ENCODE measurements around the gene SENP1.

SENP1 gene

DNA sequence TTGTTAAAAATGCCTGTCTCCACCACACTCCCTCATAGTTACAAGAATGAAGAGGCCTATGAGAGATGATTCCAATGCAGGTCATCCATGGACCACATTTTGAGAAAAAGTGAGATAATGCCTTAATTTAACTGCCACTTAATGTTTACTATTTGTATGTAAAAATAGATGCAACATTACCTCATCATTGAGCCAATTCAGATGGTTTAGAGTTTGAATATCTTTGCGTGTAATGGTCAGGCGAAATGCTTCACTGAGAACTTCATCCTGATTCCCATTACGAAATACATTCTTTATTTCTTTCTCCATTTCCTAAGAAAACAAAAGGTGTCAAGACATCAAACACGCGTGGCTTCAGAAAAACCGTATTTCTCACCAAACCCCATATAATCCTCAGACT is 42.3 kb downstream of the SENP1 start:
- DNase-seq = no peak

- no peak for DNase-seq
Measured at GRCh38 chr12:48061938-48062719, 43.8 kb downstream of the SENP1 start.

GRCh38 chr12:48060474-48060873 is 45.4 kb downstream of the SENP1 start:
- DNase-seq = no peak

- DNase-seq = no peak
Measured at GRCh38 chr12:48058771-48059170, 47.1 kb downstream of the SENP1 start.

DNA sequence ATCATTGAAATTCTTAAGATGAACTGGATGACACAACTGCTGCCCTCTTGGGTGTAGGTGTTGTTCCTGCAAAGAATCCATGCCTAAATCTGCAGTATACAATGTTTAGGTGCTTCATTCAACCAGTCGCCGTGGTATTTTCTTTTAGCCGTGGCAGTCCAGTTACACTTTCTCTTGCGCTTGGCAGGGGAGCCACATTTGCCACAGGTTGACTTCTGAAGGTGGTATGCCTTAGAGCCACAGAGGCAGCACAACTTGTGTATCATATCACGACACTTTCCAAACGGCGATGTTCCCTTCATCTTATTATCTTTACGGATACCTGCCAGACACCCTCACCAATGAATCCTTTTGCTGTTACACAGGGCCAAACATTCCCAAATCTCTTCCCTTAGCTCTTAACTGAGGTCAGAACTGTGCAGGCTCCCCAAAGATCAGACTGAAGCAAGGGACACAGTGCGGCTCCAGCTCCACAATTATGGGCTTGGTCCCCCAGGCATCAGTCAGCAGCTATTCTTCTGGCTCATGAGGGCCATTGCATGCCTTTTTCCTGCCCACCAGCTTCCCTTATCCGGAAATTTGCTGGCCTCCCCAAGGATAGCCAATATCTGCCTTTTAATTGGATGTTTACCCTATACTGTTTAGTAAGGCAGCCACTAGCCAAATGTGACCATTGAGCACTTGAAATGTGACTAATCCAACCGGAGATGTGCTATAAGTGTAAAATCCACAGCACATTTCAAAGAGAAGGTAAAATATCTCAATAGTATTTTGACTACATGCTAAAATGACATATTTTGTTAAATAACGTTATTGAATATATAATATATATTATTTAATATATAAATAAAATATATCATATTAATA is 50.7 kb downstream of the SENP1 start:
- DNase-seq = no peak

- no peak for DNase-seq
Measured at GRCh38 chr12:48053883-48054282, 52.0 kb downstream of the SENP1 start.

- DNase-seq = no peak
Measured at GRCh38 chr12:48053122-48053521, 52.8 kb downstream of the SENP1 start.

- DNase-seq = no peak
Measured at GRCh38 chr12:48051681-48052080, 54.2 kb downstream of the SENP1 start.

GRCh38 chr12:48050174-48050573 is 55.7 kb downstream of the SENP1 start:
- no peak for DNase-seq

DNA sequence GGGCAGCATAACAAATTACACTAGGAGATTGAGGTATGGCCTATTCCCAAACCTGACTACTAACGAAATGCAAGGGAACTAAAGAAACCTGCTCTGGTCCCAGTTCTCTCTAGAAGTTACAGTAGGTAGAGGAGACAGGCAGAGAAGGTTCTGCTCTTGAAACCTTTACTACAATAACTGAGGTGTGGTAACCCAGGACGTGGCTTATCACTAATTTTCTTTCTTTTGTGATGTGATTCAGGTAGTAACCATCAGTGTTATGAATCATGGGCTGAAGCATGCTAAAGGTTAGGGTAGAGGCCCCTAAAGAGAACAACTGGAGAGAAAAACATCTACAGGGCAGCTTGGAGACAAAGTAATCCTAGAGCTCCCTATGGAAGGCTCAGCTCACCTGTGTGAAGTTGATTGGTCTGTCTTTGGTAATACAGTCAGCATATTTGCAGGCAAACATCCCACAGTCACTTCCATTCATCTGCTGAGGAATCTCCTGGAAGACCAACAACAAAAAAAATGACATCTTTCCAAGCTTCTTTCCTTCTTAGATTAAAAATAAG is 59.8 kb downstream of the SENP1 start:
- DNase-seq = no peak

DNA sequence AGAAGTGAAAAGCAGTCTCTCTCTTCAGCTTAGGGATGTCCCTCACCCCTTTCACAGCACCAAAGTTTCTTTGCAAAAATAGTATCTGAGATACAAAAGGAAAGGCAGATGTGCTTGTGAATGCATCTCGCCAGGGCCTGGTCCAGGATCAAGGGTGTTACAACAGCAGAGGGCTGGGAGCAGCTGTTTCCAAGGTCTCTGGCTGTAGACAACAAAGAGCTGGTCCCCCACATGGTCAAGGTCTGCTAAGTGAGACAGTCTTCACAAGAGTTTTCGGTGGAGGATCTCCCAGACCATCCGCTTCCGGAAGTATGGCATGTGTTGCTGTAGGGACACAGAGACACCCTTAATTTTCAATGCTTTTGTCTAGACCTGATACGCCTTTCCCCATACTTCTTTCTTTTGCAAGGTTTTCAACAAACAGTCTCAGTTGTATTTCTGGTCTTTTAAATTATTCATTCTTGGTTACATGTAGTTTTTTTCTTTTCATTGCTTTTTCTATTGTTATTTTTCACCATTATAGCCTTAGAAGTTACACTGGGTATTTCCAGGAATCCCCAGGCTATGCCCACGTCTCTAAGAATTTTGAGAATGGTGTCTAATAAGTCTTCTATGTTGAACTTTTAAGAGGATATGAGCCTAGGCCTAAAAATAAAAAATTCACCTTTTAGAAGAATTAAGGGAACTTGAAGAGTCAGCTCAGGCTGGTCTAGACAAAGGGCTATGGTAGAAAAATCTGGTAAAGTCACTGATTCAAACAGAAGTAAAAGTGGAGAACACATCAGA is 60.6 kb downstream of the SENP1 start:
- no peak for DNase-seq

GRCh38 chr12:48044396-48044795 is 61.5 kb downstream of the SENP1 start:
- DNase-seq = no peak

GRCh38 chr12:48043771-48044170 is 62.1 kb downstream of the SENP1 start:
- no peak for DNase-seq

- no peak for DNase-seq
Measured at GRCh38 chr12:48041591-48042423, 64.1 kb downstream of the SENP1 start.

- DNase-seq = no peak
Measured at GRCh38 chr12:48040354-48040753, 65.5 kb downstream of the SENP1 start.

DNA sequence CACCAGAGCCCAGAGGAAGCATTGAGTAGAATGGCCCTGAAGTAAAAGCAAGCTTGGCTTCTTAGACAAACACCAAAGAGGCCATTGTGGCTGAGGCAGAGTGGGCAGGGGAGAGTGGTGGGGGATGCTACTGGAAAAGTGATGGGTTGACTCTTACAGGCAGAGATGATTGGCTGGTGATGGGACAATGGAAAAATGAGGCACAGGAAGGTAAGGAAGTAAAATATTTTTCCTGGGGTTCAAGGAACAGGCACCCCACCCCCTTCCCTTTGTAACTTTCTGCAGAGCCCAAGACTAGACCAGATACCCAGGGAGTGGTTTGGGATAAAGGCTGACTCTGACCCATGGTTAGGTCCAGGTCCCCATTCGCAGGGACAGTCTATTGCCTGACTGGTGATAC is 66.7 kb downstream of the SENP1 start:
- DNase-seq = no peak

DNA sequence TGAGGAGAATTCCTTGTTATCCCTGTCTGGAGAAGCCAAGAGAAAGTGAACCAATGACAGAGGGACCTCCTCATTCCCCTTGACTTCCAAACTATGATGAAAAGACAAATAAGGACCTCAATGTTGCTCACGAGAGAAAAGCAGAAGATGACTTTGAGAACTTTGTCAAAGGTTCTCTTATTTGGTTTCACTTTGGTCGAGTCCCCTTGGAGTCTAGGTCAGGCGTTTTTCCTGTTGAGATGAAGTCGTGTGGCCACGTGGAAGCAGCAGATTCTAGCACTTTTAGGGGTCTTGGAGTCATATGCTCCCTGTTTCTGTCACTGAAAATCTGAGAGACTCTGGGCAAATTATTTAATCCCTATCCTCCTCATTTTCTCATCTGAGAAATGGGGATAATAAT is 67.8 kb downstream of the SENP1 start:
- DNase-seq = no peak

DNA sequence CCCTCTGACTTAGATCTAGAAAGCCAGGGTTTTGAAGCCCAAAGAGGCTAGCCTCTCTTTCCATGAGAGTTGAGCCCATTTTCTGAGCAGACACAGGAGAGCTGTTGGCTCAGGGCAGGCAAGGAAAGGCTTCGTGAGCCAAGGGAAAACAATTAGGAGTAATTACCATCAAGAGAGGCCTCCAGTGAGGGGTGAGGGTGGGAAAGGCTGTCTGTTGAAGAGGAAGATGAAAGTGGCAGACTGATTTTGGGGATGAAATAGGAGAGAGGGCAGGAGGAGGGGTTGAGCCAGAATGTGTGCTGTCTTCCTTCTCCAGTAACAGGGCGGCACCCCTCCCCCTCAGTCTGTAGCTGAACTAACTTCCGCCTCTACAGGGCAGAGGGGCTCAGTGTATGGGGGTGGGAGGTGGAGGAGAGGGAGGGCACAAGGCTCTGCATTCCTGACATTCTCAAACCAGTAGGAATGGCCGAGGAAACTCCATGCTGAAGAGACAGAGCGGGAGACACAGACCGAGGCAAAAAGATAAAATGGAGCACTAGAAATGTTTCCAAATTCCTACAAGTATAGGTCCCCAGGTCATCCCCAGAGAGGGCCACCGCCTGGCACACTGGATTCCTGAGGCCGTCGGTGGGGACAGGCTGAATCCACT is 68.5 kb downstream of the SENP1 start:
- no peak for DNase-seq

DNA sequence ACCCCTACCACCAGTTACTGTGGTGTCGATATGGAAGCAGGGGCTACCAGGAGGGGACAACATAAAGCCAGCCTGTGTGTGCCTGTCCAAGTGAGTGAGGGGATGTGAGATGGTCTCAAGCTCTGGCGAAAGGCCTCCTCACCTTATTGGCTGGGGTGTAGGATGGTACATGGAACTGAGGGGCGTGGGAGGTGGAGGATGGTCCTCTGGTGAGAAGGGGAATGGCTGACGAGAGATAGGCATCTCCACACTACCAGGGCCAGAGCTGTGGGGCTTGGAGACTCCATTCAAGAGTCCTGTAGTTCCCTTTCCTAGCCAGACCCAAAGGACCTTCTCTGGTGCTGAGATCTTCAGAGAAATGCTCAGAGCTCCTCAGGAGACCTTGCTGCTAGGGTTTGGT is 69.1 kb downstream of the SENP1 start:
- no peak for DNase-seq

DNA sequence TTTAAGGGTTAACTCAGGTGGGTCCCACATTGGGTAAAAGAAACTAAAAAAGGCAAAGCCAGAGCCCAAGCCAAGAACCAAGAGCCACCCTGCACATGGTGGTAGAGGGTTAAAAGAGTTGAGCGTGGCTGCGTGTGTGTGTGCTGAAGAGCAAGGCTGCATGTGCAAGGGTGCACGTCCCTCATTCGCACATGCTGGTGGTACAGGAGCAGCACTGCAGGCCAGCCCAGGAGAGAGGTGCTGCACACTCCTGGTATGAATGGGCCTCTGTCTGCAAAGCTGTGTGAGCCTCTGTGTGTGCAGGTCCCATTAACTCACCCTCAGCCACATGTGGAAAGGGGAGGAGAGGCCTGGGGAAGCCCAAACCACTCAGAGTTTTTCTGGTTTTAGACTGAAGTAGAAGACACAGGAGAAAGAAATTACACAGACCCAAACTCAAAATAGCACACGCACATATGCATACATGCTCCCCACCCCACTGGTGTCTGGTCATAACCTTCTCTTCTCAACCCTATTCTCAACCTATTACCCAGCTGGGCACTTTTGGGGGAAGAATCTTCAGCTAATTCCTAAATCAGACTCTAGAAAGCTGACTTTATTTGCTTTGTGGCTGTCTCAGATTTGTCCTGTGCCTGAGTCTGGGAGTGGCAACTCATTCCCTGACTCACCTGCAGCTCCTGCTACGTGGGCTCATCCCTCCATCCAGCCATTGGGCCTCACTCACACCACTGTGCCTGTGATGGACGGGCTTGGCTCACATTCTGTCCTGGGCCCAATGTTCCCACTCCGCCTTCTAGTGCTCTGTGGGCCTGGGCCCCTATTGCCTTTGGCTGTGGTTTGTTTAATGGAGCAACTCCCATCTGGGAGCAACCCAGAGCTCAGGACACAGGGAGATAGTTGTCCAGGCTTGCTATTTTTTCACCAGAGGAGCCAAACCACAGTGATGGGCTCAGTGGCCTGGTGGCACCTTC is 70.8 kb downstream of the SENP1 start:
- DNase-seq = no peak

Data from activated CD8-positive, alpha-beta memory T cell treated with anti-CD3 and anti-CD28 coated beads for 24 hours (primary cell).